Mesenchymal stem cell (in vitro differentiated cells and primary cell): ENCODE results near the gene GARIN3.

Source experiments
- DNase-seq: peaks from one replicate; pipeline ENCODE4 v3.0.0-alpha.2; 2013
- H2AFZ ChIP-seq: one replicate; pipeline ENCODE4 v1.6.1; 2013; ENCODE audit warnings: low read depth, mild to moderate bottlenecking, control low read depth, inconsistent platforms, low read length, moderate library complexity
- H2AK5ac ChIP-seq: 2 replicates; pipeline ENCODE4 v1.6.1; 2013; ENCODE audit warnings: low read length, moderate library complexity, mild to moderate bottlenecking, inconsistent platforms; ENCODE audit not compliant: severe bottlenecking
- H2BK120ac ChIP-seq: one replicate; pipeline ENCODE4 v1.6.1; 2013; ENCODE audit warnings: low read depth, mild to moderate bottlenecking, inconsistent platforms, low read length, moderate library complexity
- H2BK12ac ChIP-seq, 2 experiments: one replicate each; pipeline ENCODE4 v1.6.1; 2013; ENCODE audit warnings: inconsistent platforms in 2 of 2, low read length in 2 of 2, mild to moderate bottlenecking in 2 of 2, moderate library complexity in 2 of 2, control low read depth in 1 of 2
- H2BK15ac ChIP-seq: one replicate; pipeline ENCODE4 v1.6.1; 2013; ENCODE audit warnings: mild to moderate bottlenecking, low read depth, inconsistent platforms; ENCODE audit not compliant: poor library complexity, severe bottlenecking
- H2BK5ac ChIP-seq: 2 replicates; pipeline ENCODE4 v1.6.1; 2013; ENCODE audit warnings: low read depth, mild to moderate bottlenecking, low read length, control low read depth, inconsistent platforms; ENCODE audit not compliant: poor library complexity, severe bottlenecking
- H3K14ac ChIP-seq, 2 experiments: one replicate each; pipeline ENCODE4 v1.6.1; 2013; ENCODE audit warnings: inconsistent platforms in 2 of 2, low read length in 2 of 2, control low read depth in 1 of 2, mild to moderate bottlenecking in 1 of 2, moderate library complexity in 1 of 2
- H3K18ac ChIP-seq, 2 experiments: one replicate each; pipeline ENCODE4 v1.6.1; 2013; ENCODE audit warnings: inconsistent platforms in 2 of 2, low read length in 2 of 2, control low read depth in 1 of 2, low read depth in 1 of 2, mild to moderate bottlenecking in 1 of 2
- H3K23ac ChIP-seq, 2 experiments: one replicate each; pipeline ENCODE4 v1.6.1; 2013; ENCODE audit warnings: inconsistent platforms in 2 of 2, low read length in 2 of 2, mild to moderate bottlenecking in 2 of 2, moderate library complexity in 2 of 2, control low read depth in 1 of 2
- H3K27ac ChIP-seq: 2 replicates; pipeline ENCODE4 v1.5.1; 2013; ENCODE audit warnings: mild to moderate bottlenecking, moderate library complexity, low read length, control low read depth, inconsistent platforms; ENCODE audit not compliant: poor library complexity, severe bottlenecking
- H3K27me3 ChIP-seq, 2 experiments: 2 replicates each; pipeline versions ENCODE4 v1.6.1 to v1.7.0; 2013; ENCODE audit warnings: low read length in 2 of 2, mild to moderate bottlenecking in 2 of 2, moderate library complexity in 2 of 2, control low read depth in 1 of 2, inconsistent platforms in 1 of 2; ENCODE audit not compliant: control insufficient read depth in 1 of 2, insufficient read depth in 1 of 2
- H3K36me3 ChIP-seq, 2 experiments: 2 replicates each; pipeline versions ENCODE4 v1.6.1 to v1.7.0; 2013; ENCODE audit warnings: low read length in 2 of 2, control low read depth in 1 of 2, inconsistent platforms in 1 of 2, low read depth in 1 of 2, mild to moderate bottlenecking in 1 of 2; ENCODE audit not compliant: insufficient read depth in 2 of 2, control insufficient read depth in 1 of 2
- H3K4ac ChIP-seq, 2 experiments: one replicate each; pipeline ENCODE4 v1.6.1; 2013; ENCODE audit warnings: inconsistent platforms in 2 of 2, low read length in 2 of 2, mild to moderate bottlenecking in 2 of 2, moderate library complexity in 2 of 2, control low read depth in 1 of 2, low read depth in 1 of 2
- H3K4me1 ChIP-seq: 2 replicates; pipeline ENCODE4 v1.6.1; 2013; ENCODE audit warnings: low read depth, low read length, control low read depth; ENCODE audit not compliant: control insufficient read depth, insufficient read depth
- H3K4me2 ChIP-seq: 2 replicates; pipeline ENCODE4 v1.6.1; 2013; ENCODE audit warnings: low read length, mild to moderate bottlenecking, inconsistent platforms; ENCODE audit not compliant: poor library complexity, severe bottlenecking
- H3K4me3 ChIP-seq, 2 experiments: 2 replicates each; pipeline versions ENCODE4 v1.5.1 to v1.7.0; 2013; ENCODE audit warnings: low read length in 2 of 2, mild to moderate bottlenecking in 2 of 2, control low read depth in 1 of 2, low read depth in 1 of 2; ENCODE audit not compliant: insufficient read depth in 1 of 2
- H3K79me1 ChIP-seq: replicated peaks from 2 replicates; pipeline ENCODE4 v1.6.1; 2013; ENCODE audit warnings: mild to moderate bottlenecking, control low read depth, low read length, inconsistent platforms; ENCODE audit not compliant: poor library complexity, severe bottlenecking
- H3K9ac ChIP-seq: 2 replicates; pipeline ENCODE4 v1.7.0; 2013; ENCODE audit warnings: mild to moderate bottlenecking, low read length, moderate library complexity
- H3K9me3 ChIP-seq: 2 replicates; pipeline ENCODE4 v1.7.0; 2013; ENCODE audit warnings: mild to moderate bottlenecking, low read length; ENCODE audit not compliant: control insufficient read depth
- H4K8ac ChIP-seq: one replicate; pipeline ENCODE4 v1.6.1; 2013; ENCODE audit warnings: inconsistent platforms, mild to moderate bottlenecking, low read length, moderate library complexity
- H4K91ac ChIP-seq: one replicate; pipeline ENCODE4 v1.6.1; 2013; ENCODE audit warnings: mild to moderate bottlenecking, low read length, inconsistent platforms
- WGBS: methylation state at CpG from one replicate; pipeline ENCODE4 v1.1.7; 2013; ENCODE audit warnings: mixed read lengths; 5-methylcytosine and 5-hydroxymethylcytosine counted together

The GARIN3 gene

GRCh38 chr5:157177953-157178352, 11.9 kb upstream of the GARIN3 start:
- no peak overlapping the region for H3K14ac ChIP-seq
- no peak overlapping the region for H2BK12ac ChIP-seq
- no peak overlapping the region for H3K4me2 ChIP-seq
- H3K27me3 ChIP-seq: peaks cover 3 to 10% of the 10 kb centered on the region in 2 experiments
- no peak overlapping the region for H2AFZ ChIP-seq
- DNase-seq: no peak
- no peak overlapping the region for H2BK15ac ChIP-seq
- H4K8ac ChIP-seq: no peak overlapping the region
- H2BK5ac ChIP-seq: no peak overlapping the region
- H3K27ac ChIP-seq: no peak overlapping the region
- no peaks in the 10 kb centered on the region for H3K4me1 ChIP-seq
- no peaks in the 10 kb centered on the region for H3K79me1 ChIP-seq
- 71% methylated on average over 6 of the region's 6 CpGs for WGBS
- H4K91ac ChIP-seq: no peak overlapping the region
- no peak overlapping the region for H3K18ac ChIP-seq
- H3K23ac ChIP-seq: no peak overlapping the region
- no peak overlapping the region for H3K9ac ChIP-seq
- H3K36me3 ChIP-seq: no peaks in the 10 kb centered on the region
- no peak overlapping the region for H2BK120ac ChIP-seq
- no peak overlapping the region for H3K4me3 ChIP-seq
- no peak overlapping the region for H2AK5ac ChIP-seq
- no peak overlapping the region for H3K4ac ChIP-seq
- H3K9me3 ChIP-seq: no peaks in the 10 kb centered on the region

- H2BK12ac ChIP-seq: no peak overlapping the region
- no peak overlapping the region for H3K9ac ChIP-seq
- H2AFZ ChIP-seq: no peak overlapping the region
- 100% methylated on average over 8 of the region's 8 CpGs for WGBS
- no peaks in the 10 kb centered on the region for H3K4me1 ChIP-seq
- no peak overlapping the region for H3K4me3 ChIP-seq
- no peak overlapping the region for H4K8ac ChIP-seq
- H3K36me3 ChIP-seq: no peaks in the 10 kb centered on the region
- H3K79me1 ChIP-seq: no peaks in the 10 kb centered on the region
- no peak overlapping the region for H2BK15ac ChIP-seq
- no peak overlapping the region for H3K4me2 ChIP-seq
- H3K9me3 ChIP-seq: no peaks in the 10 kb centered on the region
- no peak overlapping the region for H3K14ac ChIP-seq
- no peak overlapping the region for H2AK5ac ChIP-seq
- peaks cover 0 to 4% of the 10 kb centered on the region in 2 experiments for H3K27me3 ChIP-seq
- H3K23ac ChIP-seq: no peak overlapping the region
- H3K18ac ChIP-seq: no peak overlapping the region
- H4K91ac ChIP-seq: no peak overlapping the region
- no peak overlapping the region for H3K27ac ChIP-seq
- no peak overlapping the region for H2BK5ac ChIP-seq
- H2BK120ac ChIP-seq: no peak overlapping the region
- no peak for DNase-seq
- no peak overlapping the region for H3K4ac ChIP-seq
These were observed 9.1 kb upstream of the GARIN3 start for GRCh38 chr5:157175071-157175612.

- Histone ChIP-seq H3K9ac (no peak overlapping the region), H3K9me3 (no peaks in the 10 kb centered on the region), H2BK120ac (no peak overlapping the region), H3K4ac (no peak overlapping the region), H3K18ac (no peak overlapping the region), H2AK5ac (no peak overlapping the region), H3K27me3 (peaks cover 0 to 3% of the 10 kb centered on the region in 2 experiments), H3K4me3 (no peak overlapping the region), H3K36me3 (no peaks in the 10 kb centered on the region), H3K23ac (no peak overlapping the region), H2BK5ac (no peak overlapping the region), H3K27ac (no peak overlapping the region), H2AFZ (no peak overlapping the region), H3K79me1 (no peaks in the 10 kb centered on the region), H2BK15ac (no peak overlapping the region), H4K8ac (no peak overlapping the region), H3K4me1 (no peaks in the 10 kb centered on the region), H3K4me2 (no peak overlapping the region), H3K14ac (no peak overlapping the region), H2BK12ac (no peak overlapping the region), H4K91ac (no peak overlapping the region)
- no peak for DNase-seq
- 78% methylated on average over 2 of the region's 2 CpGs for WGBS
These were observed 6.3 kb upstream of the GARIN3 start for GRCh38 chr5:157172403-157172802.

GRCh38 chr5:157168286-157168685, 2.2 kb upstream of the GARIN3 start:
- peaks cover 6 to 8% of the 10 kb centered on the region in 2 experiments for H3K27me3 ChIP-seq
- no peaks in the 10 kb centered on the region for H3K9me3 ChIP-seq
- no peak overlapping the region for H2BK15ac ChIP-seq
- no peak overlapping the region for H3K18ac ChIP-seq
- H3K23ac ChIP-seq: no peak overlapping the region
- H2BK12ac ChIP-seq: no peak overlapping the region
- no peaks in the 10 kb centered on the region for H3K36me3 ChIP-seq
- no peak overlapping the region for H3K9ac ChIP-seq
- H2AK5ac ChIP-seq: no peak overlapping the region
- no peak overlapping the region for H3K4me2 ChIP-seq
- no peak overlapping the region for H3K4me3 ChIP-seq
- no peak overlapping the region for H4K91ac ChIP-seq
- H2AFZ ChIP-seq: peak overlapping the region; percentile 39
- no peak overlapping the region for H3K27ac ChIP-seq
- 95% methylated on average over 4 of the region's 5 CpGs for WGBS
- no peaks in the 10 kb centered on the region for H3K4me1 ChIP-seq
- no peak overlapping the region for H3K4ac ChIP-seq
- H3K79me1 ChIP-seq: no peaks in the 10 kb centered on the region
- DNase-seq: no peak
- peak overlapping the region in 1 of 2 experiments; percentile 55 for H3K14ac ChIP-seq
- no peak overlapping the region for H2BK120ac ChIP-seq
- no peak overlapping the region for H4K8ac ChIP-seq
- no peak overlapping the region for H2BK5ac ChIP-seq
